Neural cell (in vitro differentiated cells): ENCODE measurements around the gene CADPS2. TPM values are rescaled to one million over a fixed set of nuclear protein-coding genes. Genes with fewer than 3 reads are reported as not detected.

Source experiments
- H2AFZ ChIP-seq: fragments of 200-600, 300-800 bp; sonication (generic), shearing (Covaris generic); 2 replicates; pipeline ENCODE4 v1.6.0; 2014; ENCODE audit warnings: low read depth, mild to moderate bottlenecking, antibody characterized with exemption, low read length, moderate library complexity
- H3F3A ChIP-seq: fragments of 200-600 bp; shearing (Covaris generic); 2 replicates; pipeline ENCODE4 v1.6.1; 2016; ENCODE audit warnings: mild to moderate bottlenecking, moderate library complexity, mixed read lengths, antibody characterized with exemption, low read length; ENCODE audit not compliant: insufficient read depth, poor library complexity, severe bottlenecking
- H3K27ac ChIP-seq: fragments of 200-600, 300-800 bp; sonication (generic), shearing (Covaris generic); 2 replicates; pipeline ENCODE4 v1.5.1; 2014; ENCODE audit warnings: mild to moderate bottlenecking, low read length, moderate library complexity
- H3K27me3 ChIP-seq: fragments of 300-800, 200-600 bp; sonication (generic), shearing (Covaris generic); 2 replicates; pipeline ENCODE4 v1.6.0; 2014; ENCODE audit warnings: mild to moderate bottlenecking, low read depth, low read length, moderate library complexity; ENCODE audit not compliant: insufficient read depth
- H3K36me3 ChIP-seq: fragments of 300-800, 200-600 bp; sonication (generic), shearing (Covaris generic); 2 replicates; pipeline ENCODE4 v1.5.1; 2014; ENCODE audit warnings: mild to moderate bottlenecking, antibody characterized with exemption, low read length, moderate library complexity; ENCODE audit not compliant: insufficient read depth
- H3K4me2 ChIP-seq: fragments of 300-800, 200-600 bp; sonication (generic), shearing (Covaris generic); 2 replicates; pipeline ENCODE4 v1.6.0; 2014; ENCODE audit warnings: mild to moderate bottlenecking, low read length
- H3K4me3 ChIP-seq: fragments of 300-800, 200-600 bp; sonication (generic), shearing (Covaris generic); 2 replicates; pipeline ENCODE4 v1.5.1; 2014; ENCODE audit warnings: mild to moderate bottlenecking, low read length, moderate library complexity
- H3K79me2 ChIP-seq: fragments of 200-600 bp; shearing (Covaris generic); replicated peaks from 2 replicates; pipeline ENCODE4 v1.6.0; 2014; ENCODE audit warnings: mild to moderate bottlenecking, low read length, moderate library complexity; ENCODE audit not compliant: insufficient read depth
- H3K9ac ChIP-seq: fragments of 300-800, 200-600 bp; sonication (generic), shearing (Covaris generic); 2 replicates; pipeline ENCODE4 v1.6.1; 2016; ENCODE audit warnings: mild to moderate bottlenecking, low read length, mixed read lengths
- H3K9me2 ChIP-seq: fragments of 200-600 bp; shearing (Covaris generic); 2 replicates; pipeline ENCODE4 v1.6.1; 2016; ENCODE audit warnings: mild to moderate bottlenecking, low read length, mixed read lengths; ENCODE audit not compliant: insufficient read depth
- H3K9me3 ChIP-seq: fragments of 200-600, 300-800 bp; sonication (generic), shearing (Covaris generic); 2 replicates; pipeline ENCODE4 v1.6.1; 2016; ENCODE audit warnings: mild to moderate bottlenecking, mixed run types, low read length, moderate library complexity, mixed read lengths
- H4K20me1 ChIP-seq: fragments of 200-600 bp; shearing (Covaris generic); 2 replicates; pipeline ENCODE4 v1.6.1; 2016; ENCODE audit warnings: mild to moderate bottlenecking, mixed run types; ENCODE audit not compliant: insufficient read depth
- EP300 ChIP-seq: fragments of 450-650 bp; conservative IDR thresholded peaks from 2 replicates; pipeline ENCODE4 v1.6.1; 2014; ENCODE audit warnings: antibody characterized with exemption, mild to moderate bottlenecking, moderate library complexity; ENCODE audit not compliant: poor library complexity, severe bottlenecking
- EZH2 ChIP-seq: fragments of 200-600, 300-800 bp; shearing (Covaris generic), sonication (generic); IDR thresholded peaks from 2 replicates; pipeline ENCODE4 v1.6.1; 2014; ENCODE audit warnings: antibody characterized with exemption, low read length, borderline replicate concordance, mild to moderate bottlenecking; ENCODE audit not compliant: insufficient read depth, poor library complexity, severe bottlenecking
- MXI1 ChIP-seq: fragments of 450-650 bp; conservative IDR thresholded peaks from 2 replicates; pipeline ENCODE4 v1.6.1; 2014; ENCODE audit warnings: antibody characterized with exemption, mild to moderate bottlenecking; ENCODE audit not compliant: poor library complexity, severe bottlenecking
- POLR2AphosphoS5 ChIP-seq: IDR thresholded peaks from 2 replicates; pipeline ENCODE4 v1.6.1; 2012
- RAD21 ChIP-seq: fragments of 450-650 bp; conservative IDR thresholded peaks from 2 replicates; pipeline ENCODE4 v1.6.1; 2014; ENCODE audit warnings: antibody characterized with exemption, mild to moderate bottlenecking, moderate library complexity
- SMC3 ChIP-seq: fragments of 450-650 bp; conservative IDR thresholded peaks from 2 replicates; pipeline ENCODE4 v1.6.1; 2014; ENCODE audit warnings: antibody characterized with exemption, mild to moderate bottlenecking, moderate library complexity; ENCODE audit not compliant: poor library complexity
- TAF1 ChIP-seq: IDR thresholded peaks from 2 replicates; pipeline ENCODE4 v1.6.1; 2012; ENCODE audit warnings: low read depth
- polyA plus RNA-seq: library from polyadenylated mRNA; depleted of rRNA; stranded (reverse); fragments of >200 nt; gene quantifications from 2 replicates; pipeline ENCODE4 v1.2.3, GENCODE V29; 2014
- TF ChIP-seq, protein P1 (sequence below): fragments of 450-650 bp; IDR thresholded peaks from 2 replicates; pipeline ENCODE4 v1.5.1; 2014; ENCODE audit warnings: antibody characterized with exemption, mild to moderate bottlenecking, moderate library complexity; ENCODE audit not compliant: poor library complexity, severe bottlenecking
- TF ChIP-seq, protein P2 (sequence below): IDR thresholded peaks from 2 replicates; pipeline ENCODE4 v1.6.1; 2012; ENCODE audit warnings: borderline replicate concordance

CADPS2 gene
- polyA plus RNA-seq, 1 donor from 2014 or later: 5.9 TPM

DNA sequence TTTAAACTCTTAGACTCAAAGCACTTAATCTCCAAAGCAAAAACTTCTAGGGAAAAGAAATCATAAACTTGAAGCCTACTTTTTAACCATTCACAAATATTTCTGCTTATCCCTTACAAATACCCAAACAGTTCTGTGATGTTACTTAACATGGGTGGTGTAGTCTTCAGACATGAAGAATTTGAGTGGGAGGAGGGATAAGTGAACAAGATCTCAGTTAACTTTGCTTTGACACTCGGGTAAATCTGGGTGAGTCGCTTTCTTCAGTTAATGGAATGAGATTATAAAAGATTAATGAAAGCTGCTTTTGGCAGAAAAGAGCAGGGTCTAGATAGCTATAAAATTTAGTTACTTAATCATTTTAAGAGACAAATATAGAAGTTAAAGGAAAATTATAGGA is 234.8 kb downstream of the CADPS2 start:
- H3K4me3 ChIP-seq: no peak overlapping the region
- H3K9me3 ChIP-seq: no peaks in the 10 kb centered on the region
- H3K79me2 ChIP-seq: no peaks in the 10 kb centered on the region
- H3K9me2 ChIP-seq: no peaks in the 10 kb centered on the region
- H3K4me2 ChIP-seq: no peak overlapping the region
- H3K36me3 ChIP-seq: no peaks in the 10 kb centered on the region
- H2AFZ ChIP-seq: no peak overlapping the region
- H3K27me3 ChIP-seq: no peaks in the 10 kb centered on the region
- H3F3A ChIP-seq: no peaks in the 10 kb centered on the region
- H3K9ac ChIP-seq: no peak overlapping the region
- TF ChIP-seq SMC3: no peak
- no peak for TF ChIP-seq EZH2
- TF ChIP-seq RAD21: no peak
- TF ChIP-seq MXI1: no peak
- TF ChIP-seq, protein P1, sequence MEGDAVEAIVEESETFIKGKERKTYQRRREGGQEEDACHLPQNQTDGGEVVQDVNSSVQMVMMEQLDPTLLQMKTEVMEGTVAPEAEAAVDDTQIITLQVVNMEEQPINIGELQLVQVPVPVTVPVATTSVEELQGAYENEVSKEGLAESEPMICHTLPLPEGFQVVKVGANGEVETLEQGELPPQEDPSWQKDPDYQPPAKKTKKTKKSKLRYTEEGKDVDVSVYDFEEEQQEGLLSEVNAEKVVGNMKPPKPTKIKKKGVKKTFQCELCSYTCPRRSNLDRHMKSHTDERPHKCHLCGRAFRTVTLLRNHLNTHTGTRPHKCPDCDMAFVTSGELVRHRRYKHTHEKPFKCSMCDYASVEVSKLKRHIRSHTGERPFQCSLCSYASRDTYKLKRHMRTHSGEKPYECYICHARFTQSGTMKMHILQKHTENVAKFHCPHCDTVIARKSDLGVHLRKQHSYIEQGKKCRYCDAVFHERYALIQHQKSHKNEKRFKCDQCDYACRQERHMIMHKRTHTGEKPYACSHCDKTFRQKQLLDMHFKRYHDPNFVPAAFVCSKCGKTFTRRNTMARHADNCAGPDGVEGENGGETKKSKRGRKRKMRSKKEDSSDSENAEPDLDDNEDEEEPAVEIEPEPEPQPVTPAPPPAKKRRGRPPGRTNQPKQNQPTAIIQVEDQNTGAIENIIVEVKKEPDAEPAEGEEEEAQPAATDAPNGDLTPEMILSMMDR: no peak
- TF ChIP-seq, protein P2, sequence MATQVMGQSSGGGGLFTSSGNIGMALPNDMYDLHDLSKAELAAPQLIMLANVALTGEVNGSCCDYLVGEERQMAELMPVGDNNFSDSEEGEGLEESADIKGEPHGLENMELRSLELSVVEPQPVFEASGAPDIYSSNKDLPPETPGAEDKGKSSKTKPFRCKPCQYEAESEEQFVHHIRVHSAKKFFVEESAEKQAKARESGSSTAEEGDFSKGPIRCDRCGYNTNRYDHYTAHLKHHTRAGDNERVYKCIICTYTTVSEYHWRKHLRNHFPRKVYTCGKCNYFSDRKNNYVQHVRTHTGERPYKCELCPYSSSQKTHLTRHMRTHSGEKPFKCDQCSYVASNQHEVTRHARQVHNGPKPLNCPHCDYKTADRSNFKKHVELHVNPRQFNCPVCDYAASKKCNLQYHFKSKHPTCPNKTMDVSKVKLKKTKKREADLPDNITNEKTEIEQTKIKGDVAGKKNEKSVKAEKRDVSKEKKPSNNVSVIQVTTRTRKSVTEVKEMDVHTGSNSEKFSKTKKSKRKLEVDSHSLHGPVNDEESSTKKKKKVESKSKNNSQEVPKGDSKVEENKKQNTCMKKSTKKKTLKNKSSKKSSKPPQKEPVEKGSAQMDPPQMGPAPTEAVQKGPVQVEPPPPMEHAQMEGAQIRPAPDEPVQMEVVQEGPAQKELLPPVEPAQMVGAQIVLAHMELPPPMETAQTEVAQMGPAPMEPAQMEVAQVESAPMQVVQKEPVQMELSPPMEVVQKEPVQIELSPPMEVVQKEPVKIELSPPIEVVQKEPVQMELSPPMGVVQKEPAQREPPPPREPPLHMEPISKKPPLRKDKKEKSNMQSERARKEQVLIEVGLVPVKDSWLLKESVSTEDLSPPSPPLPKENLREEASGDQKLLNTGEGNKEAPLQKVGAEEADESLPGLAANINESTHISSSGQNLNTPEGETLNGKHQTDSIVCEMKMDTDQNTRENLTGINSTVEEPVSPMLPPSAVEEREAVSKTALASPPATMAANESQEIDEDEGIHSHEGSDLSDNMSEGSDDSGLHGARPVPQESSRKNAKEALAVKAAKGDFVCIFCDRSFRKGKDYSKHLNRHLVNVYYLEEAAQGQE: no peak
- no peak for TF ChIP-seq POLR2AphosphoS5
- no peak for TF ChIP-seq EP300
- no peak for TF ChIP-seq TAF1
- H4K20me1 ChIP-seq: no peaks in the 10 kb centered on the region
- H3K27ac ChIP-seq: no peak overlapping the region

DNA sequence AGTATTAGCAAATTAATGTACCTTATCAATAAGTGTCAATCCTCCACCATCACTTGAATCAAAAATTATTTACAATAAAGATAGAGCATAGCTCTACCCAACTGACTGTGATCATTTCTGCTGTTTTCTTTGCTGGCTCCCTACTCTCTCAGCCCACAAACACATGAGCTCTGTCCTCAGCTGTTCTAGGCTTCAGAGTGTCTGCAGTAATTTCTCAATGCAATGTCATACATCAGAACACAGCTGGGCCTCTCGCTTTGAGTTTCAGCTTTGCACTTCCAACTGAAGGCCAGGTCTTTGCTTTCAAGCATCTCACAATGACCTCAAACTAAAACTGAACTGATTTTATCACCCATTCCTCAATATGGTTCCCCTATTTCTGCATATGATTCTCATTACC is 243.0 kb downstream of the CADPS2 start:
- H2AFZ ChIP-seq: no peak overlapping the region
- H3K27me3 ChIP-seq: no peaks in the 10 kb centered on the region
- H3K36me3 ChIP-seq: no peaks in the 10 kb centered on the region
- H3K79me2 ChIP-seq: no peaks in the 10 kb centered on the region
- no peaks in the 10 kb centered on the region for H4K20me1 ChIP-seq
- no peaks in the 10 kb centered on the region for H3F3A ChIP-seq
- H3K4me2 ChIP-seq: no peak overlapping the region
- no peaks in the 10 kb centered on the region for H3K9me3 ChIP-seq
- TF ChIP-seq EZH2 (no peak), RAD21 (no peak), EP300 (no peak), MXI1 (no peak), SMC3 (no peak)
- H3K4me3 ChIP-seq: no peak overlapping the region
- H3K9me2 ChIP-seq: no peaks in the 10 kb centered on the region
- no peak overlapping the region for H3K9ac ChIP-seq
- no peak overlapping the region for H3K27ac ChIP-seq

DNA sequence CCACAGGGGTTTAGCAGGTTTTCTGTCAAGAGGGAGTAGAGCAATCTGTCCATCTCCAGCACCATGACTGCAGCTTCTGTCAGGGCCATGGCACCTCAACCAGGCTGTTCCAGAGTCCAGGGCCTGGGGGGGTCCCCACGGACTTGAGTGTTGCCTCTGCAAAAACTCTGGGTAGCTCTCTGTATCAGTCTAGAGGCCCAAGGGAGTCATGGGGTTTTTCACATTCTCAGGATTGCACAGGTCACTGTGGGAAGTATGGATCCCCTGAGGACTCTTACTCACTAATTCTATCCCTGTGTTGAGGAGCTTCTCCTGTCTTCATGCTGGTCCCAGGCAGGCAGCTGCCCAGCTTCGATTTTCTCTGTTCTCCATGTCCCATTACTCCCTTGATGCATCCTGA is 247.8 kb downstream of the CADPS2 start:
- Histone ChIP-seq H3K79me2 (no peaks in the 10 kb centered on the region), H3K9me2 (no peaks in the 10 kb centered on the region), H3K4me3 (no peak overlapping the region), H4K20me1 (no peaks in the 10 kb centered on the region), H3K36me3 (no peaks in the 10 kb centered on the region), H2AFZ (no peak overlapping the region), H3F3A (no peaks in the 10 kb centered on the region), H3K4me2 (no peak overlapping the region), H3K9ac (no peak overlapping the region), H3K27ac (no peak overlapping the region), H3K27me3 (no peaks in the 10 kb centered on the region), H3K9me3 (no peaks in the 10 kb centered on the region)
- TF ChIP-seq, protein P1: no peak
- TF ChIP-seq TAF1 (no peak), MXI1 (no peak), RAD21 (no peak), SMC3 (no peak)
- TF ChIP-seq, protein P2: no peak
